Measurements from ENCODE around the gene GYS2. TPM values are rescaled to one million over a fixed set of nuclear protein-coding genes. Genes with fewer than 3 reads are reported as not detected.

GYS2 gene
- total RNA-seq, 1 donor from 2014 or later = not detected

DNA sequence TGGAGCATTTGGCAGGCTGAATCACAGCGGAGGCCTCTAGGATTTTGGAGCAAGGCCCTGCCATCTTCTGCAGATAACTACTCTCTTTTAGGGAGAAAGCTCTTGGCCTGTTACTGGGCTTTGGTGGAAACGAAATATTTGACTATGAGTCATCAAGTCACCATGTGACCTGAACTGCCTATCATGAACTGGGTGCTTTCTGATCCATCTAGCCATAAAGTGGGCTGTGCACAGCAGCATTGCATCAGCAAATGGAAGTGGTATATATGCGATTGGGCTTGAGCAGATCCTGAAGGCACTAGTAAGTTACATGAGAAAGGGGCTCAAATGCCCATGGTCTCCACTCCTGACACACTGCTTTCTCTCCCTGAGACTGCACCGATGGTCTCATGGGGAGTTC lies 21.1 kb downstream of the GYS2 start:
- DNase-seq (ENCODE audit: low spot score in 2 of 2) = no peak
- TF ChIP-seq, protein P1, sequence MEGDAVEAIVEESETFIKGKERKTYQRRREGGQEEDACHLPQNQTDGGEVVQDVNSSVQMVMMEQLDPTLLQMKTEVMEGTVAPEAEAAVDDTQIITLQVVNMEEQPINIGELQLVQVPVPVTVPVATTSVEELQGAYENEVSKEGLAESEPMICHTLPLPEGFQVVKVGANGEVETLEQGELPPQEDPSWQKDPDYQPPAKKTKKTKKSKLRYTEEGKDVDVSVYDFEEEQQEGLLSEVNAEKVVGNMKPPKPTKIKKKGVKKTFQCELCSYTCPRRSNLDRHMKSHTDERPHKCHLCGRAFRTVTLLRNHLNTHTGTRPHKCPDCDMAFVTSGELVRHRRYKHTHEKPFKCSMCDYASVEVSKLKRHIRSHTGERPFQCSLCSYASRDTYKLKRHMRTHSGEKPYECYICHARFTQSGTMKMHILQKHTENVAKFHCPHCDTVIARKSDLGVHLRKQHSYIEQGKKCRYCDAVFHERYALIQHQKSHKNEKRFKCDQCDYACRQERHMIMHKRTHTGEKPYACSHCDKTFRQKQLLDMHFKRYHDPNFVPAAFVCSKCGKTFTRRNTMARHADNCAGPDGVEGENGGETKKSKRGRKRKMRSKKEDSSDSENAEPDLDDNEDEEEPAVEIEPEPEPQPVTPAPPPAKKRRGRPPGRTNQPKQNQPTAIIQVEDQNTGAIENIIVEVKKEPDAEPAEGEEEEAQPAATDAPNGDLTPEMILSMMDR (IDR thresholded peaks at IDR 0.05) = no peak
- Histone ChIP-seq H3K36me3 (no peaks in the 10 kb centered on the region), H3K4me3 (no peak overlapping the region), H3K27ac (no peak overlapping the region), H3K9me3 (no peaks in the 10 kb centered on the region), H3K4me1 (no peaks in the 10 kb centered on the region), H3K27me3 (no peaks in the 10 kb centered on the region)
- intact Hi-C loops (cut with DNase I) = no loop called here

DNA sequence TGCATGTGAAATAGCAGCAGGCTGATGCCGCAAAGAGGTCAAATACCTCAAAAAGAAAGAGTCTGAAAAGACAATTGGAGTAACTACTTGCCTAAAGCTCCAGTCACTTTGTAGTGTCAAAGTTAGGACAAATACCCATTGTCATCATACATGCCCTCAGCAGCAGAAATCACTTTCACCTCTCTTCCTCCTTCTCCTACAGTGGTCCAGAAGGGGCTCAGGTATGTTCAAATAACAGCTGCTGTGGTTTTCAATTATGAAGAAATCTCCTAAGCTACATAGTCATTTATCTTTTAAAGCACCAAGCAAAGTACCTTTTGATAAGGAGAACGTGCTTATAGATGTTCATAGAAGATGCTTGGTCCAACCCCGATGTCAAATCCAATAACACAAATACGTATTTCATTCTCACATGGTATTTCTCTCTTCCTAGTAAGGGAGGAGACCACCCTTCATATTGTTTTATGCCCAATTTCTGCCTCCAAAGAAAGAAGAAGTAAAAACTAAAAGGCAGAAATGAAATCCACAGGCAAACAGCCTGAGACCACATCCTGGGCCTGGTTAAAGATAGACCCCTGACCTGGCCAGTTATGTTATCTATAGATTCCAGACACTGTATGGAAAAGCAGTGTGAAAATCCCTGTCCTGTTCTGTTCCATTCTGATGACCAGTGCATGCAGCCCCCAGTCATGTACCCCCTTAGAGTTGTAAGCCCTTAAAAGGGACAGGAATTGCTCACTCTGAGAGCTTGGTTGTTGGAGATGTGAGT lies 23.7 kb downstream of the GYS2 start:
- Histone ChIP-seq H3K9me3 (no peaks in the 10 kb centered on the region), H3K4me3 (no peak overlapping the region), H3K4me1 (no peaks in the 10 kb centered on the region), H3K27me3 (no peaks in the 10 kb centered on the region), H3K27ac (no peak overlapping the region), H3K36me3 (no peaks in the 10 kb centered on the region)
- intact Hi-C loops (cut with DNase I) = no loop called here
- no peak for DNase-seq (ENCODE audit: low spot score in 2 of 2)
- TF ChIP-seq, protein P1 (IDR thresholded peaks at IDR 0.05) = no peak

DNA sequence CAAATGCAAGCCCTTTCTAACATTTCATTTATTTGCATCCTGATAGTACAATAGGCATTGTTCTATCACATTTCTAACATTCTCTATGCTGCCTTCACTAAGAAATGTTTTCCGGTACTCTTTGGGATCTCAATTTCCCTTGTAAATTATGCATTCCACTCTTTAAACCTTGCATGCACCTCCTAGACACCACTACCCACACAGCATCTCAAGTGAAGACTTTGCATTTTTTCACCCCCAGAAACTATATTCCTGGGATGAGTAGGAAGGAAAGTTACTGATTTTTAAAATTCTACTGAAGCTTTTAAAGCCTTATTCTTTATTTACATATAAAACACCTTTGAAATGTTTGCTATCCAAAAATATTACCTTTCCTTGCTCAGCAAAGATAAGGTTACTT lies 27.1 kb downstream of the GYS2 start:
- Histone ChIP-seq H3K4me3 (no peak overlapping the region), H3K36me3 (no peaks in the 10 kb centered on the region), H3K9me3 (no peaks in the 10 kb centered on the region), H3K27ac (no peak overlapping the region), H3K4me1 (no peaks in the 10 kb centered on the region), H3K27me3 (no peaks in the 10 kb centered on the region)
- TF ChIP-seq, protein P1 (IDR thresholded peaks at IDR 0.05) = no peak
- intact Hi-C loops (cut with DNase I) = no loop called here
- no peak for DNase-seq (ENCODE audit: low spot score in 2 of 2)

DNA sequence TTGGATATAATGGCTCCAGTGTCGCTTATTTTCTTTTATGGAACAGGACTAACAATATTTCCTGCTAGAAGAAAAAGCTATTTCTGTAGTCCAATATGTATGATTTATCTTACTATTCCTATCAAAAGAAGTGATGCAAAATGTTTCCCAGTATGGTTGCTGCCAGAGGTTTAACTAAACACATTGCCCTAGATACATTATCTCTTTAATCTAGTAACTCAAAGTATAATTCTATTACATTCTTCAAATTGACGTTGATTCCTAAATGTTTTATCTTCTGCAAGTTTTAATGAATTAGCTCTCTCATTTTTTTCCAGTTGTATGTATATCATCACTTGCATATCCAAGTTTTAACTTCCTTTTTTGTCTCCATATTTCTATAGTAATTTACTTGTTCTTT lies 28.2 kb downstream of the GYS2 start:
- TF ChIP-seq, protein P1 (IDR thresholded peaks at IDR 0.05) = no peak
- intact Hi-C loops (cut with DNase I) = no loop called here
- no peaks in the 10 kb centered on the region for H3K36me3 ChIP-seq

DNA sequence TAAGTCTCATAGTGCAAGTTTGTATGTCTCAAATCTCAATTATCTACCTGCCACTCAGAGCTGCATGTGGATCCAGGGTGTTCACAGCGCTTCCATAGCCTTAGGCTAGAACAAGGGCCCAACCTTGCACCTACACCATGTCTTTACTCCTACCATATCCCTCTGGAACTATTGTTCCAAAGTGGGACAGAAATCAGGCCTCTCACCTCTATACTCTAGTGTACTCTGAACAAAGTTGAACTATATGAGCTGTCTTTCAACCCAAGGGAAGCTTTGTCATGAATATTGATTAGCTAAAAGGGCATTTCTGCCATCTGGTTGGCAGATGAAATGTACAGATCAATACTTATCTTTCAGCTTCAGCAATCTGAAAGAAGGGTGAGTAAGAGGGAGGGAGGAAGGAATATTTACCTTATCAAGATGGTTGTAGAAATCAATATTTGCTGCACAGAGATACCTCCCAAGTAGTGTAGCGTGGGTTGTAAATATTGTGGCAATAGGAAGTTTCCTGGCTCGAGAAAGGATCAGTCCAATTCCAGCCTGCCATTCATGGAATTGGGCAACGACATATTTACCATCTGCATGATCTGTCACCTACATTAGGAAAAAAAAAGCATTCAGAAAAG lies 30.8 kb downstream of the GYS2 start:
- H3K27me3 ChIP-seq = no peaks in the 10 kb centered on the region
- intact Hi-C loops (cut with DNase I) = no loop called here
- H3K27ac ChIP-seq = no peak overlapping the region
- TF ChIP-seq, protein P1 (IDR thresholded peaks at IDR 0.05) = no peak
- H3K36me3 ChIP-seq = no peaks in the 10 kb centered on the region
- DNase-seq (ENCODE audit: low spot score in 2 of 2) = no peak
- no peaks in the 10 kb centered on the region for H3K9me3 ChIP-seq
- no peaks in the 10 kb centered on the region for H3K4me1 ChIP-seq
- no peak overlapping the region for H3K4me3 ChIP-seq

More for the DNA sequence above, 28.2 kb downstream of the GYS2 start:
- Histone ChIP-seq H3K9me3 (no peaks in the 10 kb centered on the region), H3K27ac (no peak overlapping the region), H3K4me1 (no peaks in the 10 kb centered on the region), H3K27me3 (no peaks in the 10 kb centered on the region), H3K4me3 (no peak overlapping the region)
- no peak for DNase-seq (ENCODE audit: low spot score in 2 of 2)

Data from ascending aorta (tissue), 2 donors.